HG03066 (cell line): ENCODE results near the gene TMEM60.
"Not testable (repeated sequence)": the region's sequence is repeated elsewhere in the genome, so short reads cannot be mapped to it uniquely, and the experiment has no call there.

Source experiments
- ATAC-seq: cut with Tn5 transposase; IDR thresholded peaks from one replicate; pipeline ENCODE4 v1.9.1; 2021; ENCODE audit warnings: low read depth; ENCODE audit not compliant: unreplicated experiment

Gene TMEM60

DNA sequence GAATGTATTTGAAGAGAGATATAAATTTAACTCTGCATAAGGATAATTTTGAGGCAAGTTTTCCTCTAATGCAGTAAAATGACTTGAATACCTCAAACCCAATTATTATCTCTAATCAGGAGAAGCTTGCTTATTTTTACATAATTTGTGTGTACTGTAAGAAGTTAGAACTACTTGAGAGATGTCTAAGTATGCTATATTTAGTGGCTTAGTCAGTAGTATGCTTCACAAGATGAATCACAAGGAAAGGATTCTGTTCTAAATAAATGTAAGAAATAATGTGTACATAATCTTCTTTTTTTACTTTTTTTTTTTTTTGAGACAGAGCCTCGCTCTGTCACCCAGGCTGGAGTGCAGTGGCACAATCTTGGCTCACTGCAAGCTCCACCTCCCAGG, 14.1 kb upstream of the TMEM60 start:
- ATAC-seq: no peak

DNA sequence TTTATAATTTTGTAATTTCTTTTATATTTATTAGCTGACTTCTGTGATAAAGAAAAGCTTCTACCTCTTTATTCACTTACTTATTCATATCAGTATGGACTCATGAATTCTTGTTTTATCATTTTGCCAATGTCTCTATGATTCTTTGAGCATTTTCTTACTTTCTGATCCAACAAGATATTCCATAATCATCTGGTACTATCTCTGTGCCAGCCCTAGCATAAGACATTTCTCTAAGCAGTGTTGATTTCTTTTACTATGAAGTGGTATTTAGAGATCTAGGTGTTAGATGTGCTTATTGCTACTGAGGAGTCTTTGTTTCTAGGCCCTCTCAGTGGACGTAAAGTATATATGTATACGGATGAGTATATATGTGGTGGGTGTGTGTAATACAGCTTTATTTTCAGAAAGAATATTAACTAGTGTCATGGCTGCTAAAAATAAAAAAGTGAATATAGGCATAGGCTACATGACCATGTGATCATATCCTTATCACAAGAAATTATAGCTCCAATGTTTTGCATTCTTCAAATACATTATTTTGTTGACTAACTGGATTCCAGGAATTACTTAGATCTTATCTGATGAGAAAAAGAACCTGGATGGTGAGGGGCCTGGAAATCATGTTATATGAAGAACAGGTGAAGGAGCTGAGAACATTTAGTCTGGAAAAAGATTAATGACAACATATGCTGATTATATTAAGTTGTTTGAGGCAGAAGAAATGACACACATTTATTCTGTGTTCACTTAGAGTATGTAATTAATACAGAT, 13.5 kb upstream of the TMEM60 start:
- no peak for ATAC-seq

DNA sequence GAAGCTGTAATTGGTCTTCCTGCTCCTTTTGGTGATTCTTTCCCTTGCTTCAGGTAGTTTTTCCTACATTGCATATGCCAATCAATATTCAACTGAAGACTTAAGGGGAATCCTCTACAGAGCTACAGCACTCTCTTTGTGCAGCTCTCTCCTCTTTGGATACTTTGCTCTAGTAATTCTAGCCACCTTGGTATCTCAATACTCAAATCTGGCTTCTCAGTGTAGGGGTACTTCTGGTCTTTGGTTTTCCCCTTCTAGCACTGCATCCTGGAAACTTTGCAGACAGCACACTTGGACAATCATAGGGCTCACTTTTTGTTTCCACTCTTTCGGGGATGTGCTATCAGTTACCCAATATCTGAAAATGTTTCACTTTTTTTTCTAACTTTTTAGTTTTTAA, 10.3 kb upstream of the TMEM60 start:
- no peak for ATAC-seq

- no peak for ATAC-seq
Observed at GRCh38 chr7:77806425-77806824, 8.2 kb upstream of the TMEM60 start.

GRCh38 chr7:77802557-77803405, 4.5 kb upstream of the TMEM60 start:
- ATAC-seq: no peak

GRCh38 chr7:77800730-77801129, 2.5 kb upstream of the TMEM60 start:
- no peak for ATAC-seq

- peak; percentile 15 for ATAC-seq
Observed at GRCh38 chr7:77800158-77800557, 1.9 kb upstream of the TMEM60 start.

DNA sequence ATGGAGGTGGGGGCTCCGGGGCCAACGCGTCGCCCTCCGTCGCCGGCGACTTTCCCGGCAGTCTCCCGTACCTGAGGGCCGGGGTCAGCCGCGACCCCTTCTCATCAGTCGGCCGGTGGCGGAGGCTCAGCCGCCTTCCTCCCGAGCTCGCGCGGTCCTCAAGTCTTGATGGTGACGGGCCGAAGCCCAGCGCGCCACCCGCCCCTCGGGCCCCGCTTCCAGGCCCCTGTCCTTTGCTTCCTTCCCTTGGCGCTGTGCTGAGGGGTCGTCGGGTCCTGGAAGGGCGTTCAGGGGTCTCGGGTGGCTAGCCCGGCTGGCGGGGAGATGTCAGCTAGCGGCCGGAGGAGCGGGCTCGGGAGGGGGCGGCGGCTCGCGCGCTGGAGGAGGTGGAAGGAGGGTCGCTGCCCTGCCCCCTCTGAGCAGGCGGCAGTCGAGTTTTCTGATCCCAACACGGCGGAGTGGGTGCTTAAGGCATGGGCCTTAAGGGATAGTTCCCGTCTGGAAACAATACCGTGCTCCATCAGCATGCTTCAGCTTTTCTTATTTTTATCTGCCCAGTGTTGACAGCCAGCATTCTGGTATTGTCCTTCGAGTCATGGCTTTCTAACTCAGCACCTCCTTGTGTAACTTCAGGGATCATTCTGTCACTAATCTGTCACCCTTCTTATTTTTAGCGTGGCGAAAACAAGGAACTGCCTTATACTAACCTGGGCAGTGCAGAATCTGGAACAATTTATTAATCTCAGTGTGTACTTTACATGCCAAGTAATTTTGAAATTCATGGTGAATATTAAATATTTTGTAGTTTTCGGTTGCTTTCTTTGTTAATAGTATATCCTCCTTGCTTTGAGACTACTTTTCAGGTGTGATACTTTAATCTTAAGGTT, 1.1 kb upstream of the TMEM60 start:
- no peak for ATAC-seq

DNA sequence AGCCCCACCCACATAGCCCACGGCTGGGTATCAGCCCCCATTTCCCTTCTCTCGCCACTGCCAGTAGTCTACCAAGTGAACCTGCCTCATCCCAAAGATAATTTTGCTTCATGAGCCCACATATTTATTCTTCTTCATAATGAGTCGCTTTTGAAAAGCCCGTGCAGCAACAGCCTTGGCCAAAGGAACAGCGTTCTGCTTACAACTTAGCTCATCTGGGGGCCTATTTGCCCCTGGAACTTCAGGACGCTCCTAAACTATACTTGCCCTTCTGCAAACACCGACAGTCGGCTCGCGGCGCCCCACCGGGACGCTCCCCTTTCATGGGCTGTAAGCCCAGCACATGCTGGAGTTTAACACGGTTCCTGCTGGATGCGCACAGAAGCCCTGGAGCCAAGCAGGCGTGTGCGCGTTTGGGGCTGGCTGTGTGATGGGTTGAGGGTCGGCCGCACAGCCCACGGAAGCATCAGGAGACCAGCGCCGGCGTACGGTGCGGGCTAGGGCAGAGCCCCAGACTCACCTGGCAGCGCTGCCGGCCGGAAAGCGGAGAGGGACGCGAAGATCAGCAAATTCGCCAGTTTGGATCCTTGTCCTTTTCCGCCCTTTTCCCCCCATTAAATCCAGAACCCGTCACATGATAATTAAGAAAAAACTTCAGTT, 370 bp downstream of the TMEM60 start:
- peak; percentile 26 for ATAC-seq

DNA sequence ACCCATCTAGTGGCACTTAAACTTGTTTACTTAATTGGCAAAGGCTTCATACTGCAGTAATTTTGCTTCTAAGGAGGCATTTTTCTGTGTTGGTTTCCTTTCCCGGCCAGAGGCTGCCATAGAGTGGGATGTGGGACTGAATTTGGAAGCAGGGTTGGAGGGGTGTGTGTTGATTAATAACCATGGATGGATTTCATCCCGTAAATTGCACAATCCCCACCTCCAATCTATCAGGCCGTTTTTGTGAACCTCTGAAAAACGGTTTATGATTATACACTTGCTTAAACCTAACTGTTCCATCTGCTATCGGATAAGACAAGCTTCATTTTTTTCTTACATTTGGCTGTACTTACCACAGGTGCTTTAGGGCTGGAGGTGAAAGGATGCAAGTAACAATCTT, 1.3 kb downstream of the TMEM60 start:
- ATAC-seq: no peak

DNA sequence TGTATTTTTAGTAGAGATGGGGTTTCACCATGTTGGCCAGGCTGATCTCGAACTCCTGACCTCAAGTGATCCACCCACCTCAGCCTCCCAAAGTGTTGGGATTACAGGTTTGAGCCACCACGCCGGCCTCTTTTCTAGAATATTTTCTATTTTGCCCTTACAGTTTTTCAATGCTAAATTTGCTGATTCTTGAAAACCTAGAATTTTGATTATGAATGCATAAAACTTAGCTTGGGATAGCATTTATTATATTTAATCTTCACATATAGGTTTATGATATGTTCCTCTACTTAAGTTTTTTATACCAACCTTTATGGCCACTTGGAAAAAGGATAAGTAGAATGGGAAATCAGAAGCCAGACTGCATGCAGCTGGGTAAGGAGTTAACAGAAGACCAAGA, 2.1 kb downstream of the TMEM60 start:
- no peak for ATAC-seq

- ATAC-seq: no peak
Observed at GRCh38 chr7:77794000-77794399, 4.2 kb downstream of the TMEM60 start.

DNA sequence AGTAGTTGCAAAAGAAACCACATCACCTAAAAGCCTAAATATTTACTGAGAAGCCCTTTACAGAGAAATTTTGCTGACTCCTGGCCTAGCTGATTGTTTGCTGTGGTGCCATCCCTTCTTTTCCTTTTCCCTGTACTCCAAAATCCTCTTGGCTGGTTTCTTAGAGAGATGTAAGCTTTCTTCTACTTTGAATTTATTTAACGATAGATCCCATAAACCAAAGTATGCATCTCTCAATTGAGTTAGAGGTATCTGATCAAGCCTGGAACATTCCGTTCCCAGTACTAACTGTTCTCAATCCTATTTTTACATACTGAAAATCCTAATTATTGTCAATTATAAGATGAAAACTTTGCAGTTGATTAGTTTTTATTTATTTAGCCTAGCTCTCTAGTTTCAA, 6.3 kb downstream of the TMEM60 start:
- no peak for ATAC-seq

DNA sequence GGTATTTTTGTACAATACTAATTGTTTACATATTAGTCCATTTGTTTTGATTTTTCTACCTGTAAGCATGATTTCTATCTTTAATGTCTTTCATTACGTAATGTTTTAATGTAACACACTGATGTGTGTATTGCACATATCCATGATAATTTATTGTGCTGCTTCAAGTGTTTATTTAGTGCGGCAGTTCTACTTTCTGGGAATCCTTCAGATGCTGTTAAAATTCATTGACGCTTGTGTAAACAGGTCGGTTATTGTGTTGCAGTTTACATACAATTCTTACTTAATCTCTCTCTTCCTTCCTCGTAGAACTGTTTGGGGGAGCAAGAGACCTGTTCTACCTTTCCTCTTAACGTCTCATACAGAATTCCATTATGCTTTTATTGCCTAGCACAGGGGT, 6.9 kb downstream of the TMEM60 start:
- ATAC-seq: no peak

DNA sequence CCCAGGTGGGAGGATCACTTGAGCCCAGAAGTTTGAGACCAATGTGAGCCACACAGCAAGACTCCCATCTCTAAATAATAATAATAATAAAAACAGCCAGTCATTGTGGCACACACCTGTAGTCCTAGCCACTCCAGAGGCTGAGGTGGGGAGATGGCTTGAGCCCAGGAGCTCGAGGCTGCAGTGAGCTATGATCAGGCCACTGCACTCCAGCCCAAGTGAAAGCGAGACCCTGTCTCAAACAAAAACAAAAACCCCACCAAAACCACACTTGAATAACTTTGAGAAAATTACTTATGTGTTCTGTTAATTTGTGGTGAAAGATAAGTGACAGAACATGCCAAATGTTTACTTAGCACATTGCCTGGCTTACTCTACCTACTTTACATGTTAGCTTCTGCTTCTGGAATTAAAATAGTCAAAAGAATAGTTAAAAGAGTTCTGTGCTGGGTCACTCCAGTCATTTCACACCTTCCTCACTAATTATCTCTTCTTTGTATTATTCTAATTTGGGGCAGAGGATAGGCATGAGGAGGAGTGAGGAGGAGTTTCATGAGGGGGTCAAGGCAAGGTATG, 9.8 kb downstream of the TMEM60 start:
- ATAC-seq: no peak

DNA sequence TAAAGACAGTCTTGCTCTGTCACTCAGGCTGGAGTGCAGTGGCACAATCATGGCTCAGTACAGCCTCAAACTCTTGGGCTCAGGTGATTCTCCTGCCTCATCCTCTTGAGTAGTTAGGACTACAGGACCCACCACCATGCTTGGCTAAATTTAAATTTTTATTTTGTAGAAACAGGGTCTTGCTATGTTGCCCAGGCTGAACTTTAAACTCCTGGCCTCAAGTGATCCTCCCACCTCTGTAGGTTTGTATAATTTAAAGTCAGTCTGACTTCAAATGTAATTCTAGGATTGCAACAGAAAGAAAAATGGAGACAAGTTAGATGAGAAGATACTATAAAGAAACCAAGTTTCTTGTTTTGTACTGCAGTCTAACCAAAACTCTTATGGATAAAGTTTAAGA, 11.5 kb downstream of the TMEM60 start:
- ATAC-seq: no peak

DNA sequence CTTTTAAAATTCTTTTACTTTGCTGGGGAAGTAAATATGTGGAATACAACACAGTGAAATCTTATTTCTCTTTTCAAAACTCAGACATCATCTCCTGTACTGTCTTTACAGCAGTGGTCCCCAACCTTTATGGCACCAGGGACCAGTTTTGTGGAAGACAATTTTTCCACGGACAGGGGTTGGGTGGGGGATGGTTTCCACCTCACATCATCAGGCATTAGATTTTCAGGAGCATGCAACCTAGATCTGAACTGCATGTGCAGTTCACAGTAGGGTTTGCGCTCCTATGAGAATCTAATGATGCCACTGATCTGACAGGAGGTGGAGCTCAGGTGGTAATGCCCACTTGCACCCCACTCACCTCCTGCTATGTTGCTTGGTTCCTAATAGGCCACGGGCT, 12.2 kb downstream of the TMEM60 start:
- ATAC-seq: no peak

DNA sequence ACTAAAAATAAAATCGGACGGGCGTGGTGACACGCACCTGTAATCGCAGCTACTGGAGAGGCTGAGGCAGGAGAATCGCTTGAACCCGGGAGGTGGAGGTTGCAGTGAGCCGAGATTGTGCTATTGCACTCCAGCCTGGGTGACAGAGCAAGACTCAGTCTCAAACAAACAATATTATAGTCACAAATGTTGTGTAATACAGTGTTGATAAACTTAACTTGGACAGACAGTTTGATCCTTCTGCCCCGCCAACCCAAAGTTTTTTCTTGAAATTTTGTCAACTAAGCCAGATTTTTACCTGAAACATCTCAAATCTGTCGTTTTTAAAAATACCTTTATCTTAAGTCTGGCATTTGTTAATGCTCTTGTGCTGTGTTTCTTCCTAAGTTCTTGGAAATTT, 13.8 kb downstream of the TMEM60 start:
- ATAC-seq: not testable (repeated sequence)

GRCh38 chr7:77783545-77783944, 14.7 kb downstream of the TMEM60 start:
- ATAC-seq: no peak

DNA sequence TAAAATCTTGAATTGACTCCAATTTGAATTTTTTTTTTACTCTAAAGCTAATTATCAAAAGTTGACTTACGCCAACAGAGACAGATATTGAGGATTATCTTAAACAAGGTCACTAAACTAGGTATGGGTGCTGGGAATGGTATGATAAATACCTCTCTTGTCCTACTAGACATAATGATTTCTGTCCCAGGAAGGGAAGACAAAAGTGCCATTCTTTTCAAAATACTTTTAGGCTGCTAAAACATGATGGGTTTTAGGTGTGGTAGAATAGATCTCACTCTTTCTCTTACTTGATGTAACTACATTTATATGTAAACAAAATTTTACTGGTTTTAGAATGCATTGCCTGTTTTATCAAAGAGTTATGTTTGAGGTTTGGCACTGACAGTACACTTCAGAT, 15.1 kb downstream of the TMEM60 start:
- ATAC-seq: no peak
